Measurements from ENCODE around the gene TCERG1L.
"Not testable (repeated sequence)": the region's sequence is repeated elsewhere in the genome, so short reads cannot be mapped to it uniquely, and the experiment has no call there.

Gene TCERG1L

DNA sequence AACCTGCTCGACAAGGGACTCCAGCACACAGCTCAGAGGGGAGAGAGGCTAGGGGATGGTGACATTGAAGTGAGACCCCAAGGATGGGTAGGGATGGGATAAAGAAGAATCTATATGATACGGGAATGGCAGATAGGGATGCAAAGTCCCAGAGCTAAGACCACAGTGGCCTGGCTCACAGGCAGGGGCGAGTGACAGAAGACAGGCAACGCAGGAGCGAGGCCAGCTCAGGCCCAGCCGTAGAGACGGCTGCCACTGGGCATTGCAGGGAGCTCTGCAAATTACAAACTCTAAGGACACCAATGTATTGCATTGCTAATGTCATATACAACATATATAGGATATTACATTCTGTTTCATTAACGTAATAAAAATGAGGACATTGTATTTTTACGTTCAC is 131.4 kb downstream of the TCERG1L start:
- no peak for DNase-seq

DNA sequence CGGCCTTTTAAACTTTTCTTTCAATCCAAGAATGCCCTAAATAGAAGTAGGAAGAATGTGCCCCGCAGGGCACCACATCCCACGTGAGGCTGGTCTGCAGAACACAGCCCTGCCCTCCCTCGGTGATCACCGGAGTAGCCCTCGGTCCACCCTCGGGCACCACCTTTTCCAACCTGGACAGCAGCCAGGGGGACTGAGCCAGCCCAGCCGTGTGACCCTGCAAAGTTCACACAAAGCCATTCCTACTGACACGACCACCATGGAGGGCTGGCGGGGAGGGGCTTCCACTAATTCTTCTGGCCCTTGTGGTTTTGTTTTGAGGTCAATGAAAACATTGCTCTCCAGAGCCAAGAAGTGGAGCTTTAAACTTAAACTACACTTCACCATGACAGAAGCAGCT is 132.2 kb downstream of the TCERG1L start:
- no peak for DNase-seq

DNA sequence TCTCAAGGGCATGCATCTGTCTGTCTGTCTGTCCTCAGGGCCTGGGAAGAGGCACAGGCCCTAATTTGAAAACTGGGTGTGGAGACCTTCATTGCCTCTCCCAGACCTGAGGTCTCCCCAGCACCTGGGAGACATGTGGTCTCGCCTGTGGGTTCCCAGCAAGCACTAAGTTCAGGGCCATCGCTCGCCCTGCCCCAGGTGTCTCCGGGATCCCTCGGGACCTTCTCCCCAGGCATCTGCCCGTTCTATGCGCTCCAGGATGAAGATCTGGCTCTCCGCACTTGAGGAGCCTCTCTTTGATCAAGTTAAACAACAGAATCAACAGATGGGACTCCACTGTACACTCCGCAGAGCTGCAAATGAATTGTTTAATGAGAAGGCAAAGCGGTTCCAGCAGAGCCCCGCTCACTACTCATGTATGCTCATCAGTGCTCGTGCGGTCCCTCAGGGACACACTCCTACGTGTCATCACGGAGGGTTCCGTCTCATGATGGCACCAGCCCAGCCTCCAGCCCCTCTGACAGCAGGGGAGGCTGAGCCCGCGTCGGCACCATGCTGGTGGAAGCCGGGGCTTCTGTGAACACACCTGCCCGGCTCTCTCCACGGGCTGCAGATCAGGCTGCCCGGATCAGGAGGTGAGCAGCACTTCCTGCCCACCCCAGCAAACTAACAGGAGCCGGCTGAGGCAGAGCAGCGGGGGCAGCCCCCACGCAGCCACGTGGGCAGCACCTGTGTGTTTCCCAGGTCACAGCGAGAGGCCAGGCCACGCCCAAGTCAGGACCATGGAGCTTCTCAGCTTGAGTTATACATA is 132.8 kb downstream of the TCERG1L start:
- DNase-seq = no peak

DNA sequence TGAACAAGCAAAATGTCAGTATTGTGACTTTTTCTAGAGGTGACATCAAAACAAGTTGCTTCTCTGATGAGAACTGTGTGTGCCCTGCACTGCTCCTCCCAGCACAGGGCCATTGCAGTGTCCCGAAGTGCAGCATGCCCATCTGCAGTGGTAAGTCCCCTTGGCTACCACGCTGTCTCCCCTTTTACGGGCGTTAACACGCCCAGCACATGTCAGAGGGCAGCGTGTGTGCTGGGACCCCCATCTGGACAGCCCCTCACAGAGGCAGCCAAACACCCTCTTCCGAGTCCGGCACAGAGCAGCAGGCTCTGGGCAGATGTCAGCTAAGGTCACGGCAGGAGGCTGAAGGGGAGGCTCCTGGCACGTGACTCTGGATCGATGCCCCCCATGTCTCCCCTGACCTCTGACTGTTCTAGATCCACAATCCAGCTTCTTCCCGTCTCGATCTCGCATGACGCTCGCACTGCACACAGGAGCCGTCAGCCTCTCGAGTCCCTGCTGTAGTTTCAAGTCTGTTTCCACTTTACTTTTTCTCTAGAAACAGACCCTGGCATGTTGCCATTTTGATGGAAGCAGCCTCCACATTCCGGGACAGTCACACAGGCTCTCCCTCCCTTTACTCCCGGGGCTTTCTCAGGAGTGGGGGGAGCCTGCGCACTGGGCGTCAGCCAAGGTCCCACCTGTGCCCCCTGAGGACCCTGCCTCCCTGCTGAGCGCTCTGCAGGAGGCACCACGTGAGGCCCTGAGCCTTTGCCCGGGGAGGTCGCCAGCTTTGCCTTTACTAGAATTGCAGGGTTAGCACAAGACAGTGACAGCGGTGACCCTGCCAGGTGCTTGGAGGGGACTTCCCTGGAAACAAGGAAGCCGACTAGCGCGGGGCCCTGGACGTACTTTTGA is 133.8 kb downstream of the TCERG1L start:
- no peak for DNase-seq

DNA sequence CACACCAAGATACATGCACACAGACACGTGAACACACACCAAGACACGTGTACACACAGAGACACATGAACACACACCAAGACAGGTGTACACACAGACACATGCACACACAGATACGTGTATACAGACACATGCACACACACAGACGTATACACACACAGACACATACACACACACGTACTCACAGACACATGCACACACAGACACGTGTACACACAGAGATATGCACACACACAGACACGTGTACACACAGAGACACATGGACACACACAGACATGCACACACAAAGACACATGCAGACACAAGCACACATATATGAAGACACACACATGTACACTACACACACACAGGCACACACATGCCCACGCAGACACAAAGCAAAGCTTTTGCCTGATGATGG is 134.6 kb downstream of the TCERG1L start:
- no peak for DNase-seq

DNA sequence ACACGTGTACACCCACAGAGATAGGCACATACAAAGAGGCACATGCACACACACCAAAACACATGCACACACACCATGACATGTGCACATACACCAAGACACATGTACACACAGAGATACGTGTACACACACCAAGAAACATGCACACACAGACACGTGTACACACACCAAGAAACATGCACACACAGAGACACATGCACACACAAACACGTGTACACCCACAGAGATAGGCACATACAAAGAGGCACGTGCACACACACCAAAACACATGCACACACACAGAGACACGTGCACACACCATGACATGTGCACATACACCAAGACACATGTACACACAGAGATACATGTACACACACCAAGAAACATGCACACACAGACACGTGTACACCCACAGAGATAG is 135.2 kb downstream of the TCERG1L start:
- not testable (repeated sequence) for DNase-seq

DNA sequence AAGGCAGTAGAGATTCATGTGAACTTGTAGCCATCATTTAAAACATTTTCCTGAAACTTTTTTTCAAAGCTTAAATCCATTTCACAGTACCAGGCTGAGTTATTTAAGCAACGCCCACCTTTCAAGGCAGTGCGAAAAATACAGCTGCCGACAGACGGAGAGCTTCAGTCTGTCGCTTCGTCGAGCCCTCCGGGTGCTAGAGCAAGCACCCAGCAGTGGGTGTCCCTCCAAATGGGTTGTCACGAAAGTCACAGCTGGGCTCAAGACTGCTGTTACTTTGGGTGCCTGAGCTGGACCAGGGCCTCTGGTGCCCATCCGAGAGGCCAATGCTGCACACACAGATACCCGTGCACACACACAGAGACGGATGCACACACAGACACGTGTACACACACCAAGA is 135.6 kb downstream of the TCERG1L start:
- DNase-seq = no peak

DNA sequence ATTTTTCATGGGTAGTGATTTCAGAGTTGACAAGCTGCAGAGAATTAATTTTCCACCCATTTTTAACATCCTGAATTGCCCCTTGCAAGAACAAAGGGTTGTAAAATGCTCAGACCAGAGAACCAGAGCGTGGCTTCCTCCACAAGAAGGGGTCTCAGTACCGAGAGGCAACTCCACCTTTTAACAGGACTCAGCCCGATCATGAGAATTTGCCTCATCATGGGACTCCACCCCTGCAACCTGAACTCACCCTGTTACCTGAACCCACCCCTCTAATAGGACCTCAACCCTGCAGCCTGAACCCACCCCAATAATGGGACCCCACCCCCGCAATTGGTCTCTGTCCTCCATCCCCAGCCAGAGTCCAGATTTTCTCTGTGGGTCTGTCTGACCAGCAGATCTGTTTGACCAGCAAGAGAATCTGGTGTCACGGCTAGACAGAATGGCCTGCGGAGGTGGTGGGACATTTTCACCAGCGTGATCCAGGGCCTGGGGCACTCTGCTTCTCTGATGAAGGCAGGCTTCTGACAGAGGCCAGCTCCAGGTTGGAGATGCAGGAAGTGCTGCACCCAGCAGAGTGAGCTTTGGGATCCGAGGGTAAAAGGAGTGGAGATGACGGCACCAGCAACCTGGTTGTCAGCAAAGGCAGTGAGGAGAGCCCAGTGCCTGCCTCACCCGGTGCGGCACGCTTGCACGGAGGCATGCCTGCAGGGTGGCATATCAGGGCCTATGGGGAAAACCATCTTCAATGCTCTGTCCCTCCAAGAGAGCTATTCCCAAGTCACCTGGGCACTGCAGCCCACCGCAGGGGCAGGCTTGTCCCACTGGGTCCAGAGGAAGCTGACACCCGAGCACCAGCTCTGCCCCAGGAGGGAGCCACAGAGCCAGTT is 136.6 kb downstream of the TCERG1L start:
- no peak for DNase-seq

DNA sequence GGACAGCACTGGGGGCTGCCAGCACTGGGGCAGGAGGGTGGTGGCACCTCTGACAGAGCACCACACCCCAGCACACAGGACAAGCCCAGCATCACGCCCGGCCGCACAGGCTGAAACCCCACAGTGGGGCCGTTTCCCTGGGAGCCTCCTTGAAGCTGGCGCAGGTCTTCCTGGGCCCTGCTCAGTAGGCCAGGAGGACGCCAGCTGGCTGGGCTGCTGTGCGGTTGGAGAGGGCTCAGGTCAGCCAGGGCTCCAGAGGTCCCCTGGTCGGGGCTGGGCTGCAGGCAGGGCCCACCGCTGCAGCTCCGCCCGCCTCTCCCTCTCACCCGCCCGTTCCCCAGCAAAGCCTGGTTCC is 137.3 kb downstream of the TCERG1L start:
- DNase-seq = no peak

DNA sequence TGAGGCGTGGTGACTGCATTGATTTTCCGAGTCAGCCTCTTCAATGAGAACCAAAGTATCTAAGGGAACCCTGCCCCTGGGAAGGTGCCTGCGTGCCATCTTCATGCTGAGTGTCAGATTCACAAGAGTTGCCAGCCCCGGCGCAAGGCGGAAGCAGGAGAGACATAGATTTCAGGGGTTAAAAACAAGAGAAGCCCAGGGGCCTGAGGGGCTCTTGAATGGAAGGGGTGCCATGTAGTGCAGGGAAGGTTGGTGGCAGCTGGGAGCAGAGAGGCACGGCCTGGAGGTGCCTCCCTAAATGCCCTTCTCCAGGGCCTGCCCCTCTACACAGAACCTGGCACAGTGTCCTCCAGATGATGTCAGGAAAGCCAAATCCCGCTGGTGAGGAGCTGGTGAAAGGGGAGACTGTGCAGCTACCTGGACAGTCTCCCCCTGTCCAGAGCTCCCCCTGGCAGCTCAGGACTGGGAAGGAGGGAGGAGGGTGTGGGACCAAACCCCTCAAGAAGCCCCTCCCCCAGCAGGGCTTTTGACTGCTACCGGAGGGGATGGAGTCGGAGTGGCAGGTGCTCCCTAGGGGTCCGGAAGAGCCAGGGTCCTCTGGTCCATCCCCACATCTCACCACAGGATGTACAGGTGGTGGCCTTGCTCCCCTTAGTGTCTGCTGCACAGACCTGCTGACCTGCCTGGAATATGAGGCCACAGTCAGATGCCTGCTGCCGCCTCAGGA is 137.9 kb downstream of the TCERG1L start:
- no peak for DNase-seq

DNA sequence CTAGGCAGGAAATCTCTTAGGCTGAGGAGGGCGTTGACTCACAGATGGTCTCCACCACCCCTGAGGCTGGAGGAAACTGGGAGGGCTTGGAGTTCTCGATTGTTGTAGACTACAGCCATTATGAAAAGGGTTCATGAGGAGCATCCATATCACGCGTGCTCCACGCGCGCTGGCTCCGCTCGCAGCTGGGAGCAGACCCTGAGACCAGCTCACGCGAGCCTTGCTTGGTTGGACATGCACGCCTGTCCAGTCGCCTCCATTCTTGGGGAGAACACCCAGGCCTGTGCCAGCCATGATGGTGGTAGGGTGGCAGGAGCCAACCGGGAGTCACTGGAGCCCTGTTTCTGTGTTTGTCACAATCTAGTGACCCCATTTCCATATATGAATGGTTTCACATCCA is 139.1 kb downstream of the TCERG1L start:
- DNase-seq = no peak

DNA sequence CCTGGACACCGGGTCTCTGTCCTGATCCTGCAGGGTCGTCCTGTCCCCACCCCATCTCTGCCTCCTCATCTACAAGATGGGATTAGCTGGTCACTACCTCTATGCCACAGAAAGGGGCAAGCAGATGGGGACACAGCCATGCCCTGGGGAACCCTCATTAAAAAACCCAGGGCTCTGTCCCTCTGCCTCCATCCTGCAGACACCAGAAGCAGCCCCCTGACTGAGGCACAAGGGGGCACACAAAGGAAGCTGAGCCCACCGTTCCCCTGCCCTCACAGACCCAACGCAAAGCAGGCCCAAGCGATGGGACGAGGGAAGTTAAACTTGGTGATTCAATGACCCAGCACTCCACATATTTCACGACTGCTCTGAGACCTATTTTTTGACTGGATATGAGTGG is 142.4 kb downstream of the TCERG1L start:
- DNase-seq = no peak

DNA sequence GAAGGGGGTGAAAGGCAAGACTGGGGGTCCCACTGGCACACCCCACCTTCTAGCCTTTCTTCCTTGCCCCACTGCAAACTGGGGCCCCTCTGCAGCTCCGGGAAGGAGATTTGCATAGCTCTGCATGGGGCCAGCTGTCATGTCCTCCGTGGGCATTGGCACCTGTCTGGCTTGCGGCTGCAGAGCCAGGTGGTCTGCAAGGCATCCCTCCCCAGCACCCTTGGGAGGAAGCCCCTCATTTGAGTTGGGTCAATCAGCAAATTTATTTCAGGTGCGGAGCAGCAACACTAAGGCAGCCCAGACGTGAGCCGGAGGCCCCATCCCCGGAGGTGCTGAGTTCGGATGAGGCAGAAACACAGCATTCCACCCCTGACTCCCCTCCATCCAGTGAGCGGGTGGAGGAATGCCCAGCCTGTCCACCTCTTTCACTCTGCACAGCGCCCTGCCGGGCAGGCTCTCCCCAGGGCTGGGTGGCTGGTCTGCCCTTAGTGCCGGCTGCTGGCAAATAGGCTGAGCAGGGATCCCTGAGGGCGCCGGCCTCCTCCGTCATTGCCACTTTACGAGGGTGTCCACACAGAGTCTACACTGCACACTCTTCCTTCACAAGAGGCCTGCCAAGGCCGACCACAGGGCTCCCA is 143.2 kb downstream of the TCERG1L start:
- DNase-seq = no peak

DNA sequence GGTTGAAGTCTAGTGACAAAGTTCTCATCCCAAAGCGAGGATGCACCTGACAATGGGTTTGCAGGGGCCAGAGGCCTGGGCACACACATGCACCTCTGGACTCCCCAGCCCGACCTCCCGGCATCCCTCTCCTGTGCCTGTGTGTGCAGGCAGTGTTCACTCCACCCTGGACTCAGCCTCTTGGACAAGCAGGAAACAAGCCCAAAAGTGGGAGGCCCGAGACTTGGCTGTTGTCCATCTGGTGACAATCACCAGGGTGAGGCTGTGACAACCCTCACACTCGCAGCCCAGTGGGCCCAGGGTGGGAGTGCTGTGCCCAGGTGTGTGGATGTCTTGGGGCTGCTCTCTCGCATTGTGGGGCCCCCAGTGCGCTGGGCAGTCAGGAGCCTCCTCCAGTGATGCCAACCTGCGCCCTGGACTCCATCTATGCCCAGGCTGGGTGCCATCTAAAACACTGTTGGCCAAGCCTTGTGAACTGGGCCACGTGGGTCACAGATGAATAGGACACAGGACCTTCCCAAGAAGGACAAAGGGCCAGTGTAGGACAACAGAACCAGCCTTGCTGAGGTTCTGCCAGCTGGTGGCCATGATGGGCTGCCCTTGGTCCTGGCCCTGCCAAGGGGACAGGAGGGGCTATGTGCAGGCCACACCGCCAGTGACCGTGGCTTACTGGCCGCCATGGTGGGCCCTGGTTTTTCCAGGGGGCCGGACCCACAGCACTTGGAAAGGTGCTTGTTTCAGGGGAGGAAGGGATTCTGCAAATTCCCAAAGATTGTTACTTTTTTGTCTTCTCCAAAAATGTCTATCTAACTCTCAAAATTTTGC is 144.3 kb downstream of the TCERG1L start:
- no peak for DNase-seq

DNA sequence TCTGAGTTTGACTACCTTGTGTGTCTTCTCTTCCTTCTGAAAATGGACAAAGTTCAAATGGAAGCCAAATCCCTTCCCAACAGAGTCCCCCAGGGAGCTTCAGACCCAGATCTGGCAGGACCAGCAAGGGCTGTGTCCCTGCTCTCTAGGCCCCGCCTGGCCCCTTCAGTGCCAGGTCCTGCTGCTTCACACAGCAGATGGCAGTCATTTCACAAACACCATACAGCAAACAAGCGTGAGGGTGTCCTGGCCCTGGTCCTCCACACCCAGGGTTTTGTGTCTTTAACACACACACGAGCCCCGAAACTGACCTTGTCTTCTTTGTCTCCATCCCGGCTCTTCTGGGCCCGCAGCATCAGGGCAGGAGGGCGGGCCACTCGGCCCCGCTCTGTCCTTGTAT is 145.0 kb downstream of the TCERG1L start:
- no peak for DNase-seq

DNA sequence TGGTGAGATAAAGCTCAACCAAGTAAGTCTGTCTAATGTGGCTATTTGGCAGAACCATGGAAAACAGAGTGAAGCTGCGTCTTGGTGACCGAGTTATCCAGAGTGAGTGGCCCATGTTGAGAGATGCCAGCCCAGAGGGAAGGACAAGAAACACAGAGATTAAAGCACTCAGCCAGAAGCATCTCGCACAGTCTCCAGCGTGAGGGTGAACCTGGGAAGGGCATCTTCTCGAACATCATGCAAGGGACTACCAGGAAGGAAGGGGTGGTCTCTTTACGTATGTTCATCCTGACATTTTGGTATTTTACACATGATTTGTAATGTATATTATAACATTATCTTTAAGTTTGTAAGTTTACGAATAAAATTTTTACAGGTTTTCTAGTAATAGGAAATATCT is 146.4 kb downstream of the TCERG1L start:
- DNase-seq = no peak

DNA sequence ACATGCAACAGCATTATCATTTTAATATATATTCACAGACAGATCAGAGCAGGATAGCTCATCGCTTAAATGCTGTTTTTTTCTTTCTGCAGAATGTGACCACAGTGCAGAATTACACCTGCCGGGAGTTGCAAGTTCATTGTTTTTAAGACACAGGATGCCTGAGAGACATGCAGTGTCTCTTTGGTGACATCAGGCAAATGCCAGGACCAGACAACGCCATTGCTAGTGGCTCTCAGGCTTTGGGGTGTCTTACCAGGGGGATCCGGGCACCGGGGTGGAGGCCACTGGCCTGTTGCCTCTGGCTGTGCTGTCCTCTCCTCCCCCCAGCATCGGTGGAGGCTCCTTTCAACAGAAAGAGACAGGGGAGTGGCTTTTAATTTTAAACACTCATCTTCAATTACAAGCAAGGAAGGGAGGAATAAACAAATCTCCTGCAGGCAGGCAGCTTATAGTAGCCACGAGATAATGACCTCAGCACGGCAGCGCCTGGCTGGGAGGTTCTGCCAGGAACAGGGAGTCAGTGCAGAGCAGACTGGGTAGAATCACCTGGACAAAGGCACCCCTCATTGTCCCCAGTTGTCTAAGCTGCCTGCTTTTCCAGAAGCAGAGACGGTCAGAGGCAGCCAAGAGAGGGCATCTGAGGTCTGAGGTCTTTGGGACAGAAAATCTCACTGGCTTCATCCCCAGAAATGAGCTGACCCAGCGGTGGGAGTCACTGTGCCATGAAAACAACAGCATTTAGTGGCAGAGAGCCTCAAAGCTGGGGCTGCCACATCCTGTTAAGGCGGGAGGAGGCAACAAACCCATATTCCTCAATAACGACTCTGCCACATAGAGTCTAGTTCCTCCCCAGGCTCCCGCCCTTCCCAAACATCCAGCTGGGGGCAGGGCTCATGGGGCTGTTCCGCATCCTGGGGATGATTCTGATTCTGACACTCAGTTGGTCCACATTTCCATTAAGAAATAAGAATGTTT is 148.4 kb downstream of the TCERG1L start:
- no peak for DNase-seq

DNA sequence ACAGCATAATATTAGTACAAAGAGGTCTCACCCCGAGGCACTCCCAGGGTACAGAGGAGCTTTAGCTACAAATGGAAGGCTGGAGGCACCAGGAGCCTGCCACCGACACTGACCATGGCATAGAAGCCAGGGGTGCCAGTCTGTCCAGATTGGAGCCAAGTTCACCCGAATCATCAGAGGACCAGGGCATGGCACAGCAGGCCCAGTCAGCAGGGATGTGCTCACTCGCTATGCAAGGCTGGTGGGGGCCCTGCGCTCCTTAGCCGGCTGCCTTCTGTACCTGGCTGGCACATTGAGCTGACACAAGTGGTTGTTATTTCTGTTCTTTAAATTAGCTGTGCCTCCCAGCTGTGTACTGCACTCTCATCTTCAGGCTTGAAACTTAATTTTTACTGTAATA is 149.3 kb downstream of the TCERG1L start:
- no peak for DNase-seq

DNA sequence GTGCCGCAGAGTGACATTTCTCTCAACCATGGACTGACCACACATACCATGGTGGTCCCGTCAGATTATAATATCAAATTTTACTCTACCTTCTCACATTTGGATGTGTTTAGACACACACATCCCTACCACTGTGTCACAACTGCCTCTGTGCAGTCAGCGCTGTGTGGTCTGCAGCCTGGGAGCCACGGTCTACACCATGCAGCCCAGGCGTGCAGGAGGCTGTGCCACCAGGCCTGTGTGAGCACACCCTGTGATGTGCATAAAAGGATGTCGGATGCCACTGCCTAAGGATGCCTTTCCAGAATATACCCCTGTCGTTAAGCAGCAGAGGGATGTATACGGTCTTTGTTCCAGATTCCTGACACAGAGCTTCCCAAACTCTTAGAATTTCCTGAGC is 150.4 kb downstream of the TCERG1L start:
- no peak for DNase-seq
